ENCODE results near the gene EHMT1.
"Not testable (repeated sequence)": the region's sequence is repeated elsewhere in the genome, so short reads cannot be mapped to it uniquely, and the experiment has no call there.

EHMT1 gene

GRCh38 chr9:137809726-137810450 is 191.1 kb downstream of the EHMT1 start:
- Mint-ChIP-seq H3K36me3 (peaks cover 33% of the 10 kb centered on the region), H3K4me1 (peaks cover 11% of the 10 kb centered on the region)
- H3K27ac Mint-ChIP-seq, H3K27me3 Mint-ChIP-seq, CTCF ChIA-PET, H3K4me3 Mint-ChIP-seq, H3K9me3 Mint-ChIP-seq, DNase-seq: not testable (repeated sequence)

- Mint-ChIP-seq H3K27ac (no peak overlapping the region), H3K9me3 (peaks cover 2% of the 10 kb centered on the region), H3K4me1 (peaks cover 11% of the 10 kb centered on the region), H3K36me3 (peaks cover 38% of the 10 kb centered on the region), H3K4me3 (no peak overlapping the region), H3K27me3 (no peaks in the 10 kb centered on the region)
- DNase-seq: no peak
- CTCF ChIA-PET: no interaction called here
Observed at GRCh38 chr9:137811283-137811870, 192.6 kb downstream of the EHMT1 start.

- H3K4me3 Mint-ChIP-seq: no peak overlapping the region
- H3K4me1 Mint-ChIP-seq: peaks cover 8% of the 10 kb centered on the region
- no peaks in the 10 kb centered on the region for H3K27me3 Mint-ChIP-seq
- no peak overlapping the region for H3K27ac Mint-ChIP-seq
- peaks cover 43% of the 10 kb centered on the region for H3K36me3 Mint-ChIP-seq
- DNase-seq: no peak
- CTCF ChIA-PET: no interaction called here
- peaks cover 10% of the 10 kb centered on the region for H3K9me3 Mint-ChIP-seq
Observed at GRCh38 chr9:137812356-137813023, 193.7 kb downstream of the EHMT1 start.

- Mint-ChIP-seq H3K36me3 (peaks cover 46% of the 10 kb centered on the region), H3K9me3 (peaks cover 16% of the 10 kb centered on the region), H3K4me1 (peaks cover 2% of the 10 kb centered on the region), H3K4me3 (no peak overlapping the region), H3K27me3 (no peaks in the 10 kb centered on the region), H3K27ac (no peak overlapping the region)
- no peak for DNase-seq
- CTCF ChIA-PET: no interaction called here
Observed at GRCh38 chr9:137813167-137813566, 194.4 kb downstream of the EHMT1 start.

GRCh38 chr9:137813651-137814415 is 195.0 kb downstream of the EHMT1 start:
- no peak overlapping the region for H3K27ac Mint-ChIP-seq
- H3K4me1 Mint-ChIP-seq: no peaks in the 10 kb centered on the region
- H3K36me3 Mint-ChIP-seq: peaks cover 48% of the 10 kb centered on the region
- H3K4me3 Mint-ChIP-seq: no peak overlapping the region
- no peak for DNase-seq
- no peaks in the 10 kb centered on the region for H3K27me3 Mint-ChIP-seq
- peaks cover 19% of the 10 kb centered on the region for H3K9me3 Mint-ChIP-seq
- CTCF ChIA-PET: no interaction called here

- no peak overlapping the region for H3K4me3 Mint-ChIP-seq
- CTCF ChIA-PET: no interaction called here
- no peaks in the 10 kb centered on the region for H3K4me1 Mint-ChIP-seq
- DNase-seq: no peak
- no peaks in the 10 kb centered on the region for H3K27me3 Mint-ChIP-seq
- H3K9me3 Mint-ChIP-seq: peaks cover 19% of the 10 kb centered on the region
- no peak overlapping the region for H3K27ac Mint-ChIP-seq
- H3K36me3 Mint-ChIP-seq: peaks cover 48% of the 10 kb centered on the region
Observed at GRCh38 chr9:137814436-137814835, 195.6 kb downstream of the EHMT1 start.

GRCh38 chr9:137814841-137815240 is 196.0 kb downstream of the EHMT1 start:
- CTCF ChIA-PET: no interaction called here
- no peaks in the 10 kb centered on the region for H3K4me1 Mint-ChIP-seq
- peaks cover 20% of the 10 kb centered on the region for H3K9me3 Mint-ChIP-seq
- H3K27me3 Mint-ChIP-seq: no peaks in the 10 kb centered on the region
- H3K27ac Mint-ChIP-seq: no peak overlapping the region
- H3K36me3 Mint-ChIP-seq: peaks cover 51% of the 10 kb centered on the region
- no peak overlapping the region for H3K4me3 Mint-ChIP-seq
- no peak for DNase-seq

- H3K4me1 Mint-ChIP-seq: no peaks in the 10 kb centered on the region
- H3K27ac Mint-ChIP-seq: no peak overlapping the region
- CTCF ChIA-PET: no interaction called here
- peaks cover 23% of the 10 kb centered on the region for H3K9me3 Mint-ChIP-seq
- H3K27me3 Mint-ChIP-seq: no peaks in the 10 kb centered on the region
- no peak for DNase-seq
- peaks cover 56% of the 10 kb centered on the region for H3K36me3 Mint-ChIP-seq
- no peak overlapping the region for H3K4me3 Mint-ChIP-seq
Observed at GRCh38 chr9:137815256-137816255, 196.8 kb downstream of the EHMT1 start.

- H3K4me1 Mint-ChIP-seq: no peaks in the 10 kb centered on the region
- no peak for DNase-seq
- no peaks in the 10 kb centered on the region for H3K27me3 Mint-ChIP-seq
- CTCF ChIA-PET: no interaction called here
- no peak overlapping the region for H3K4me3 Mint-ChIP-seq
- no peak overlapping the region for H3K27ac Mint-ChIP-seq
- peaks cover 63% of the 10 kb centered on the region for H3K36me3 Mint-ChIP-seq
- peaks cover 23% of the 10 kb centered on the region for H3K9me3 Mint-ChIP-seq
Observed at GRCh38 chr9:137816531-137817235, 197.9 kb downstream of the EHMT1 start.

- CTCF ChIA-PET: no interaction called here
- no peak overlapping the region for H3K27ac Mint-ChIP-seq
Observed at GRCh38 chr9:137817236-137818200, 198.7 kb downstream of the EHMT1 start.

GRCh38 chr9:137818286-137818685 is 199.5 kb downstream of the EHMT1 start:
- CTCF ChIA-PET: no interaction called here
- no peak for DNase-seq
- no peaks in the 10 kb centered on the region for H3K4me1 Mint-ChIP-seq
- peaks cover 69% of the 10 kb centered on the region for H3K36me3 Mint-ChIP-seq
- peaks cover 23% of the 10 kb centered on the region for H3K9me3 Mint-ChIP-seq
- H3K27ac Mint-ChIP-seq: no peak overlapping the region
- no peak overlapping the region for H3K4me3 Mint-ChIP-seq
- H3K27me3 Mint-ChIP-seq: no peaks in the 10 kb centered on the region

More at GRCh38 chr9:137817236-137818200, 198.7 kb downstream of the EHMT1 start:
- no peaks in the 10 kb centered on the region for H3K4me1 Mint-ChIP-seq
- H3K9me3 Mint-ChIP-seq: peaks cover 23% of the 10 kb centered on the region
- DNase-seq: no peak
- peaks cover 70% of the 10 kb centered on the region for H3K36me3 Mint-ChIP-seq
- H3K27me3 Mint-ChIP-seq: no peaks in the 10 kb centered on the region
- H3K4me3 Mint-ChIP-seq: no peak overlapping the region

- Mint-ChIP-seq H3K4me3 (no peak overlapping the region), H3K4me1 (no peaks in the 10 kb centered on the region), H3K27me3 (no peaks in the 10 kb centered on the region), H3K36me3 (peaks cover 72% of the 10 kb centered on the region), H3K27ac (no peak overlapping the region), H3K9me3 (peaks cover 25% of the 10 kb centered on the region)
- no peak for DNase-seq
- CTCF ChIA-PET: no interaction called here
Observed at GRCh38 chr9:137820161-137820855, 201.5 kb downstream of the EHMT1 start.

Measured in activated naive CD4-positive, alpha-beta T cell treated with anti-CD3 and anti-CD28 coated beads, Interleukin-2, amount 10 ng/mL, durations not matched to agents 7 days and 5 days (primary cell).